GM12873 (cell line): ENCODE data around the gene NDNF.

ENCODE experiments used
- CTCF ChIP-seq: IDR thresholded peaks from 2 replicates; pipeline ENCODE4 v1.5.1; 2012; ENCODE audit warnings: low read depth, mild to moderate bottlenecking, moderate library complexity, low read length, control low read depth; ENCODE audit not compliant: insufficient read depth; ENCODE audit errors: missing control alignments

The NDNF gene

GRCh38 chr4:121041307-121042090, 30.8 kb downstream of the NDNF start:
- TF ChIP-seq CTCF = no peak

GRCh38 chr4:121034017-121034416, 38.3 kb downstream of the NDNF start:
- no peak for TF ChIP-seq CTCF

DNA sequence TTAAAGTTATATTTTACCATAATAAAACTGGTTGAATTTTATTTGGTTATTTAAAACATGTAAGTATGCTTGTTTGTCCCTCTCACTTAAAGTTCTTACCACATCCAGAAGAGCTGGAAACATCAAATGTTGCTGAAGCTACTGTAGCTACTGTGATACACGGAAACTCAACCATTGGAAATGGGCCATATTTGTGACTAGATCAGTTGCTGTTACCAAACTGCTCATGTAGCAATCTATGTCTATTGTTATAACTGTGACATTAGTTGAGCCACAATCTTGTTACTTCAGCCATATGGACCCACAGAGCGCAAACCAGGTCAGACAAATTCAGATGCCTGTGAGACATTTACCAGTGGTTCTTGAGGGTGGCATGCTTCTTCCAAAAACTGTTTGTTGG, 41.6 kb downstream of the NDNF start:
- TF ChIP-seq CTCF = no peak

- no peak for TF ChIP-seq CTCF
Measured at GRCh38 chr4:121030131-121030530, 42.2 kb downstream of the NDNF start.

DNA sequence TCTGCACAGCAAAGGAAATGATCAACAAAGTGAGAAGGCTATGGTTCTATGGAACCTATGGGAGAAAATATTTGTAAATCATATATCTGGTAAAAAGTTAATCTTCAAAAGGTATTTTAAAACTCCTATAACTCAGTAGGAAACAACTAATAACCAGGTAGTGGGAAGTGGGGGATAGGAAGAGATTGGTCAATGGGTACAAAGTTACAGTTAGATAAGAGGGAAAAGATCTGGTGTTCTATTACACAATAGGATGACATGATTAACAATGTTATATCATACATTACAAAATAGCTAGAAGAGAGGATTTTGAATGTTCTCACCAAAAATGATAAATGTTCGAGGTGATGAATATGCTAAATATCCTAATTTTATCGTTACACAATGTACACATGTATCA, 46.3 kb downstream of the NDNF start:
- no peak for TF ChIP-seq CTCF

- no peak for TF ChIP-seq CTCF
Measured at GRCh38 chr4:121025540-121025939, 46.8 kb downstream of the NDNF start.

DNA sequence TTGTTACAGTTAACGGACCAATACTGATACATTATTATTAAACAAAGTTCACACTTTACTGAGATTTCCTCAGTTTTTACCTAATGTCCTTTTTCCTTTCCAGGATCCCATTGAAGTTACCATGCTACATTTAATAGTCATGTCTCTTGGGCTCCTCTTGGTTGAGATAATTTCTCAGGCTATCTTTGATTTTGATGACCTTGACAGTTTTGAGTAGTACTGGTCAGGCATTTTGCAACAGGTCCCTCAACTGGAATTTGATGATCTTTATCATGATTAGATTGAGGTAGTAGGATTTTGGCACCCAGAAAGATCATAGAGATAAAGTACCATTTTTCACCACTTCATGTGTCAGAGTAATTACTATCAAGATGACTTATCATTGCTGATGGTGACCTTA, 53.8 kb downstream of the NDNF start:
- TF ChIP-seq CTCF = no peak
